Nephron (organoid): ENCODE data around the gene DNAH5.

Experiments used
- H3K27ac Mint-ChIP-seq, 3 experiments: 2 replicates each; pipeline ENCODE4 v1.8.0; 2020; ENCODE audit warnings: mixed read lengths in 3 of 3, mild to moderate bottlenecking in 2 of 3, moderate library complexity in 1 of 3
- H3K27me3 Mint-ChIP-seq: 2 replicates; pipeline ENCODE4 v1.8.0; 2021; ENCODE audit warnings: low read depth, mild to moderate bottlenecking, moderate library complexity, mixed read lengths
- H3K36me3 Mint-ChIP-seq: 2 replicates; pipeline ENCODE4 v1.8.0; 2020; ENCODE audit warnings: low read depth, mixed read lengths
- H3K4me1 Mint-ChIP-seq: 2 replicates; pipeline ENCODE4 v1.8.0; 2020; ENCODE audit warnings: mixed read lengths
- H3K4me3 Mint-ChIP-seq, 3 experiments: 2 replicates each; pipeline ENCODE4 v1.8.0; 2020; ENCODE audit warnings: mild to moderate bottlenecking in 3 of 3, mixed read lengths in 3 of 3, moderate library complexity in 2 of 3
- H3K9me3 Mint-ChIP-seq: 2 replicates; pipeline ENCODE4 v1.8.0; 2020; ENCODE audit warnings: mixed read lengths
- CTCF ChIP-seq, 3 experiments: fragments of 200-600 bp; sonication (generic); IDR thresholded peaks; one replicate each; pipeline ENCODE4 v1.5.0; 2021; ENCODE audit warnings: antibody characterized with exemption in 3 of 3; ENCODE audit not compliant: unreplicated experiment in 3 of 3

The DNAH5 gene

GRCh38 chr5:13698885-13699284, 245.6 kb downstream of the DNAH5 start:
- TF ChIP-seq CTCF (IDR thresholded peaks at IDR 0.05; ENCODE audit: unreplicated experiment in 3 of 3) = no peak
- Mint-ChIP-seq H3K27me3 (no peaks in the 10 kb centered on the region), H3K9me3 (no peaks in the 10 kb centered on the region), H3K4me3 (no peak overlapping the region), H3K36me3 (no peaks in the 10 kb centered on the region), H3K4me1 (no peaks in the 10 kb centered on the region), H3K27ac (no peak overlapping the region)

GRCh38 chr5:13695076-13695712, 249.3 kb downstream of the DNAH5 start:
- no peaks in the 10 kb centered on the region for H3K36me3 Mint-ChIP-seq
- TF ChIP-seq CTCF (IDR thresholded peaks at IDR 0.05; ENCODE audit: unreplicated experiment in 3 of 3) = no peak
- H3K9me3 Mint-ChIP-seq = no peaks in the 10 kb centered on the region
- H3K4me1 Mint-ChIP-seq = no peaks in the 10 kb centered on the region
- no peak overlapping the region for H3K4me3 Mint-ChIP-seq
- no peaks in the 10 kb centered on the region for H3K27me3 Mint-ChIP-seq
- no peak overlapping the region for H3K27ac Mint-ChIP-seq

- Mint-ChIP-seq H3K4me1 (no peaks in the 10 kb centered on the region), H3K27me3 (no peaks in the 10 kb centered on the region), H3K36me3 (no peaks in the 10 kb centered on the region), H3K4me3 (no peak overlapping the region), H3K27ac (no peak overlapping the region), H3K9me3 (peaks cover 6% of the 10 kb centered on the region)
- no peak for TF ChIP-seq CTCF (IDR thresholded peaks at IDR 0.05; ENCODE audit: unreplicated experiment in 3 of 3)
These were observed 252.3 kb downstream of the DNAH5 start for GRCh38 chr5:13692172-13692571.

- no peaks in the 10 kb centered on the region for H3K36me3 Mint-ChIP-seq
- no peak overlapping the region for H3K4me3 Mint-ChIP-seq
- no peak for TF ChIP-seq CTCF (IDR thresholded peaks at IDR 0.05; ENCODE audit: unreplicated experiment in 3 of 3)
These were observed 268.0 kb downstream of the DNAH5 start for GRCh38 chr5:13676531-13676930.

GRCh38 chr5:13674391-13674790, 270.1 kb downstream of the DNAH5 start:
- peaks cover 4% of the 10 kb centered on the region for H3K27me3 Mint-ChIP-seq
- H3K9me3 Mint-ChIP-seq = no peaks in the 10 kb centered on the region
- no peaks in the 10 kb centered on the region for H3K36me3 Mint-ChIP-seq
- no peak overlapping the region for H3K27ac Mint-ChIP-seq
- H3K4me3 Mint-ChIP-seq = no peak overlapping the region
- TF ChIP-seq CTCF (IDR thresholded peaks at IDR 0.05; ENCODE audit: unreplicated experiment in 3 of 3) = no peak
- no peaks in the 10 kb centered on the region for H3K4me1 Mint-ChIP-seq

More at GRCh38 chr5:13676531-13676930, 268.0 kb downstream of the DNAH5 start:
- Mint-ChIP-seq H3K4me1 (no peaks in the 10 kb centered on the region), H3K27me3 (peaks cover 4% of the 10 kb centered on the region), H3K27ac (no peak overlapping the region), H3K9me3 (no peaks in the 10 kb centered on the region)

- no peaks in the 10 kb centered on the region for H3K36me3 Mint-ChIP-seq
- TF ChIP-seq CTCF (IDR thresholded peaks at IDR 0.05; ENCODE audit: unreplicated experiment in 3 of 3) = no peak
- peaks cover 4% of the 10 kb centered on the region for H3K27me3 Mint-ChIP-seq
- no peaks in the 10 kb centered on the region for H3K4me1 Mint-ChIP-seq
- H3K27ac Mint-ChIP-seq = no peak overlapping the region
- H3K4me3 Mint-ChIP-seq = no peak overlapping the region
- H3K9me3 Mint-ChIP-seq = no peaks in the 10 kb centered on the region
These were observed 271.0 kb downstream of the DNAH5 start for GRCh38 chr5:13673511-13673910.
